Stimulated activated CD4-positive, alpha-beta T cell treated with anti-CD3 and anti-CD28 coated beads, Interleukin-1b, Interleukin-23, amount 100 ng/mL, for 24 hours (primary cell): Measurements from ENCODE around the gene DNAI2.

Experiments
- DNase-seq, 4 experiments: peaks; one replicate each; pipeline ENCODE4 v3.0.0-alpha.2; 2020; ENCODE audit warnings: low read depth in 4 of 4, low spot score in 1 of 4

The DNAI2 gene

GRCh38 chr17:74360899-74361229 is 86.8 kb downstream of the DNAI2 start:
- no peak for DNase-seq

GRCh38 chr17:74361230-74362068 is 87.4 kb downstream of the DNAI2 start, which contains the start of gene BTBD17:
Gene BTBD17 (minus strand): TSS chr17:74361868. CDS start chr17:74361819, 49 bp downstream.
- DNase-seq = no peak

GRCh38 chr17:74362069-74362405 is 88.0 kb downstream of the DNAI2 start:
- no peak for DNase-seq

GRCh38 chr17:74362810-74363498 is 88.9 kb downstream of the DNAI2 start:
- DNase-seq = no peak
